HFF-Myc (cell line): ENCODE measurements around the gene ALG12.
A peak's percentile ranks its signal among the peaks of the same experiment; 100 is the strongest.

ENCODE experiments used
- DNase-seq: peaks from one replicate; pipeline ENCODE4 v3.0.0-alpha.2; 2011; ENCODE audit warnings: low read depth; ENCODE audit errors: extremely low read depth
- H3K4me3 ChIP-seq: replicated peaks from 2 replicates; pipeline ENCODE4 v1.5.1; 2011; ENCODE audit warnings: low read depth, mild to moderate bottlenecking, control low read depth, low read length
- CTCF ChIP-seq: IDR thresholded peaks from 2 replicates; pipeline ENCODE4 v1.5.1; 2012; ENCODE audit warnings: mild to moderate bottlenecking, low read depth, low read length, control low read depth; ENCODE audit errors: missing control alignments

The ALG12 gene

GRCh38 chr22:49964136-49965090 is 46.2 kb upstream of the ALG12 start:
- no peak for TF ChIP-seq CTCF
- peak overlapping the region; percentile 2; the same call in 1 of the 2 replicates for H3K4me3 ChIP-seq
- DNase-seq = no peak

- H3K4me3 ChIP-seq = peak overlapping the region; percentile 82
- no peak for TF ChIP-seq CTCF
Measured at GRCh38 chr22:49963647-49964026, 45.4 kb upstream of the ALG12 start.

GRCh38 chr22:49962751-49963646 is 44.8 kb upstream of the ALG12 start:
- no peak for TF ChIP-seq CTCF
- no peak for DNase-seq
- H3K4me3 ChIP-seq = peak overlapping the region; percentile 82

More at GRCh38 chr22:49963647-49964026, 45.4 kb upstream of the ALG12 start:
- DNase-seq = no peak

- peak overlapping the region; percentile 82 for H3K4me3 ChIP-seq
- no peak for TF ChIP-seq CTCF
- DNase-seq = peak; percentile 61
Measured at GRCh38 chr22:49962012-49962750, 43.9 kb upstream of the ALG12 start.

GRCh38 chr22:49961601-49962011 is 43.4 kb upstream of the ALG12 start:
- no peak for TF ChIP-seq CTCF
- peak overlapping the region; percentile 82 for H3K4me3 ChIP-seq
- no peak for DNase-seq

- DNase-seq = no peak
- no peak for TF ChIP-seq CTCF
- peak overlapping the region; percentile 82 for H3K4me3 ChIP-seq
Measured at GRCh38 chr22:49961005-49961600, 42.9 kb upstream of the ALG12 start.
